Measurements from ENCODE around the gene KCNQ1.
"Not testable (repeated sequence)": the region's sequence is repeated elsewhere in the genome, so short reads cannot be mapped to it uniquely, and the experiment has no call there.

Gene KCNQ1

DNA sequence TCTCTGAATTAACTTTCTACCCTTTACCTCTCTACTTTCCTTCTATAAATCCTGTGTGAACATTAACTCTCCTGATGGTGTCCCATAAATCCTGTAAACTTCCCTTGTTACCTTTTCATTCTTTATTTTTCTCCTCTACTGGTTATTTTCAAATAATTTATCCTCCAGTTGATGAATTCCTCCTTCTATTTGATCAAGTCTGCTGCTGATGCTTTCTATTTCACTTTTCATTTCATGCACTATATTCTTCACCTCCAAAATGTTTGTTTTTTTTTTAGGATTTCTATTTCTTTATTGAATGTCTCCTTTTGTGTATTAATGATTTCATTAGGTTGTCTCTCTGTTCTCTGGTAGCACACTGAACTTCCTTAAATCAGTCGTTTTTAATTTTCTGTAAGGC is 186.4 kb downstream of the KCNQ1 start:
- DNase-seq, result no peak

- DNase-seq, result not testable (repeated sequence)
These were observed 195.0 kb downstream of the KCNQ1 start for GRCh38 chr11:2639763-2640162.

- DNase-seq, result no peak
These were observed 196.8 kb downstream of the KCNQ1 start for GRCh38 chr11:2641623-2642022.

- DNase-seq, result no peak
These were observed 198.9 kb downstream of the KCNQ1 start for GRCh38 chr11:2643746-2644145.

- DNase-seq, result no peak
These were observed 200.3 kb downstream of the KCNQ1 start for GRCh38 chr11:2644844-2645778.

- no peak for DNase-seq
These were observed 200.9 kb downstream of the KCNQ1 start for GRCh38 chr11:2645779-2646118.

DNA sequence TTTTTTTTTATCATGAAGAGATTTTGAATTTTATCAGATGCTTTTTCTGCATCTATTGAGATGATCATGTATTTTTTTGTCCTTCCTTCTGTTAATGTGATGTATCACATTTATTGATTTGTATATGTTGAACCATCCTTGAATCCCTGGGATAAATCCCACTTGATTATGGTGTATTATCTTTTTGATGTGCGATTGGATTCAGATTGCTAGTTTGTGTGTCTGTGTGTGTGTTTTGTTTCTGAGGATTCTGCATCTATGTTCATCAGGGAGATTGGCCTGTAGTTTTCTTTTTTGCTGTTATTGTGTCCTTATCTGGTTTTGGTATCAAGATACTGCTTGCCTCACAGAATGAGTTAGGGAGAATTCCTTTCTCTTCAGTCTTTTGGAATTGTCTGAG is 202.4 kb downstream of the KCNQ1 start:
- no peak for DNase-seq

GRCh38 chr11:2647953-2648352 is 203.1 kb downstream of the KCNQ1 start:
- no peak for DNase-seq

DNA sequence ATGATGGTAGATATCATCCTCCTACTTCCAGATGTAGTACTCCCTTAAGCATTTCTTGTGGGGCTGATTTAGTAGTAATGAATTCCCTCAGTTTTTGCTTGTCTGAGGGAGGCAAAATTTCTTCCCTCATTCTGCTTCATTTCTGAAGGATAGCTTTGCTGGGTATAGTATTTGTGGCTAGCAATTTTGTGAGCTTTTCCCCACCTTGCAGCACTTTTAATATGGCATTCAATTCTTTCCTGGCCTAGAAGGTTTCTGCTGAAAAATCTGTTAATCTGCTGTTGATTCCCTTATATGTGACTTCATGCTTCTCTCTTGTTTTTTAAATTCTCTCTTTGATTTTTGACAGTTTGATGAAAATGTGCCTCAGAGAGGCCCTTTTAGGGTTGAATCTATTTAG is 204.6 kb downstream of the KCNQ1 start:
- no peak for DNase-seq

GRCh38 chr11:2649848-2650247 is 205.0 kb downstream of the KCNQ1 start:
- DNase-seq, result no peak

GRCh38 chr11:2650343-2650867 is 205.6 kb downstream of the KCNQ1 start:
- no peak for DNase-seq

- no peak for DNase-seq
These were observed 206.3 kb downstream of the KCNQ1 start for GRCh38 chr11:2651054-2651617.

DNA sequence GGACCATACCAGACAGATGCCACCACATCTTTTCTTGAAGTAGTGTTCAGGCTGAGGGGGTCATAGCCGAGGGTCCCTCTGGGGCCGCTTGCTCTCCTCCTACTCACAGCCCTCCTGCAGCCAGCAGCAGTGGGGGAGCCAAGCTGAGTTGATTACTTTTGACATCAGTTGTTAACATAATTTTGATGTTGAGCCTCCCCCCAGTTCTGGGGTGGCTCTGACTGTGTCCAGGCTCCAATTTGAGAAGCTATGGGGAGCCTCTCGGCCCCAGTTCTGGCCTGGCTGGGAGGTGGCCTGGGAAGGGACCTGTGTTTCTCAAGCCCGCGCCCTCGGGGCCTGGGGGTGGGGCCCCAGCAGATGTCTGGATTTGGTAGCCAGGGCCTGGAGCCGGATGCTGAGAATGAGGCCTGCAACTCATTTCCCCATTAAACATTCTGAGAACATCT is 207.0 kb downstream of the KCNQ1 start:
- DNase-seq, result no peak

GRCh38 chr11:2652333-2653197 is 207.8 kb downstream of the KCNQ1 start:
- no peak for DNase-seq

GRCh38 chr11:2653198-2653551 is 208.4 kb downstream of the KCNQ1 start:
- no peak for DNase-seq

DNA sequence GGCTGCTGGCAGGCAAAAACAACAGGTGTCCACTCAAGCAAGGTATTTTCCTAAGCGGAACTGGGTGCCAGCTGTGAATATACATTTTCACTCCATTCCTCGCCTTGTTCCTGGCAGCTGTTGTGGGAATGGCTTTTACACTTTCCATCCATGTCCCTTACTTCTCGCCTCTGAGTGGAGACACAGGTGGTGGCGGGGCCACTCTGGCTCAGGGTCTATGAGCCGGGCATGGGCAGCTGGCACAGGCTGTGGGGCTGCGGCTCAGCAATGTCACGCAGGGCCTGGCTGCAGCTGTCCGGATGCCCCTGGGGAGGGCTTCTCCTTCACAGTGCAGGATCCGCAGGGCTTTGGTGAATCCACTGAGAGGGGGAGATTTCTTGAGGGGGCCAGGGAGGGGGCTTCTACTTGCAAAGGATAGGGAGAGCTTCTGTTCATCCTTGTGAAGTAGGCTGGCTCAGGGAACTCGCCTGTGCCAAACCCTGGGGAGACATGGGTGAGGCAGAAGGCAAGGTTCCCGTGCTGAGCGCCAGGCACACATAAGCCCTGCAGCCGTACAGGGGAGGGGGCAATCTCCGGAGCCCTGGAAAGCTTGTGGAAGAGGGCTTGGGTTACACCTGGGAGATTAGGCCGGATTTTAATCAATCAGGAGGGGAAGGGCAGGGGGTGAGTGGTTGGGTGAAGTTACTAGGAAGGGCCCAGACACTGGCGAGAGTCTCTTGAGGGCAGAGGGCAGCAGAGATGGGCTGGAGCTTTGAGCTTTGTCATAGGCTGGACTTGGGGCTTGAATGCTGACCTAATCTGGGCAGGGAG is 209.3 kb downstream of the KCNQ1 start:
- DNase-seq, result no peak

GRCh38 chr11:2655016-2655719 is 210.4 kb downstream of the KCNQ1 start:
- DNase-seq, result no peak

GRCh38 chr11:2655834-2656622 is 211.2 kb downstream of the KCNQ1 start:
- no peak for DNase-seq

DNA sequence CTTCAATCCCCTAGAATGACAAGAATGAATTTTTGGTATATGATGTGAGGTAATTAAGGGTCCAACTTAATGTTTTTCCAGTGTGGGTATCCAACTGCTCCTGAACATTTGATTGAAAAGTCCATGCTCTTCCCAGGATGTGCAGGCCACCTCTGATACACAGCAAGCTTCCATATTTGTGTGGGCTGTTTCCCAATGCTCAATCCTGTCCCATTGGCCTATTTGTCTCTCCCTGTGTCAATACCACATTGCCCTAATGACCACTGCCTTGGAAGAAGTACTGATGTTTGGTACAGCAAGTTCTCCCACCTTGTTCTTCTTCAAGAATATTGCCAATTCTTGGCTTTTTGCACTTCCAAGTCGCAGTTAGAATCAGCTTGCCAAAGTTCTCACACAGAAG is 212.1 kb downstream of the KCNQ1 start:
- no peak for DNase-seq

DNA sequence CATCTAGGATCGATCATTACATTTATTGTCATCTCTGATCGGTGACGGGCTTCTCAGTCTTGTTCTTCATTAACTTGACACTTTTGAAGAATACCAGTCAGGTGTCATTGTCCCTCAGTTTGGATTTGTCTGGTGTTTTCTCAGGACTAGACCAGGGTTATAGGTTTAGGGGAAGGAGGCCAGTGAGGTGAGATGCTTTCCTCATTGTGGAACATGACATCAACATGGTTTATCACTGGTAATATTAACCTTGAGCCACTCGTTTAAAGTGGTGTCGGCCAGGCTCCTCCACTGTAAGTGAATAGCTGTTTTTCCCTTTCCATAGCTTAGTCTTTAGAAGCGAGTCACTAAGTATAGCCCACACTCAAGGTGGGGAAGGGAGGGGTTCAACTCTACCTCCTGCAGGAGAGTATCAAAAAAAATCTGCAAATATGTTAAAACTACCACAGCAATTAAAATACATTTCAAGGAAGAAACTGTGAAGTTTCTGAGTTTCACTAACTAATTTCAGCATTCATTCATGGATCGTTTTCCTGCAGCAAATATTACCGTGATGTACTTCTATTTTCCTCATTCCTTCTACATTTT is 213.0 kb downstream of the KCNQ1 start:
- DNase-seq, result no peak

Measured in NCI-H2171 treated with DMSO at 0.1 percent for 48 hours (cell line).